Measurements from ENCODE around the gene ASB1.

DNA sequence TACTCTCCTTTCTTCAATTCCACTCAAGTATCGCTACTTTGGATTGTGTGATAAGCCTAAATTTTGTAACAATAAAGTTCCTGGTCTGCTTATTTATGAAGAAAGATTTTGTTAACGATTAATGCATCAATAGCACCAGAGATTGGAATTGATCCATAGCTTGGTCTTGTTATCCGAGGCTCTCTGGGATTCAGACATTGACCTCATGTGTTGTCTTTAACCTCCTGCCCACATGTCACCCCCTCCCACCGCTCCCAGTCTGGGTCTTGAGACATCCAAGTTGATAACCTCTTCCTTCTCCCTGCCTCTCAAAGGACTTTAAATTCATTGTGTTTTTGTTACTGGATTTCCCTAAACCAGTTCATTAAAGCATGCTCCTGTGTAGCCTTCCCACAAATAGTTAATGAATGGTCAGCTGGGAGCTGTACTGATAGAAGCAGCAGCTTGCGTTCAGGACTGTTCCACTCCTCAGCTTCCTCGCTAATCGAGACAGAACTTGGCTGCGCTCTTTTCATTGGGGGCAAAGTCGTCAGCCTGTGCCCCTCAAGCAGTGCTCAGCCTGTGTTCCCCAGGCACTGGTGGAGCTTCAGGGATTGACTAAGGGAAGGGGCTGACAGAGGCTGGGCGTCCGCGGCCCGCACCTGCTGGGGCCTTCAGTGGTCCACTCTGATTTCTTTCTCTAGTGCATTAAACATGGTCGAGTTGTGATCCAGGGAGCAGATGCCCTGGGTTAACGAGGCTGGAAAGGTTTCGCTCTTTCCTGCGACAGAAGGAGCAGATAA is 18.9 kb downstream of the ASB1 start:
- no peak for TF ChIP-seq EZH2phosphoT487 (conservative IDR thresholded peaks at IDR 0.05; ENCODE audit: low read length)
- TF ChIP-seq, protein P1, sequence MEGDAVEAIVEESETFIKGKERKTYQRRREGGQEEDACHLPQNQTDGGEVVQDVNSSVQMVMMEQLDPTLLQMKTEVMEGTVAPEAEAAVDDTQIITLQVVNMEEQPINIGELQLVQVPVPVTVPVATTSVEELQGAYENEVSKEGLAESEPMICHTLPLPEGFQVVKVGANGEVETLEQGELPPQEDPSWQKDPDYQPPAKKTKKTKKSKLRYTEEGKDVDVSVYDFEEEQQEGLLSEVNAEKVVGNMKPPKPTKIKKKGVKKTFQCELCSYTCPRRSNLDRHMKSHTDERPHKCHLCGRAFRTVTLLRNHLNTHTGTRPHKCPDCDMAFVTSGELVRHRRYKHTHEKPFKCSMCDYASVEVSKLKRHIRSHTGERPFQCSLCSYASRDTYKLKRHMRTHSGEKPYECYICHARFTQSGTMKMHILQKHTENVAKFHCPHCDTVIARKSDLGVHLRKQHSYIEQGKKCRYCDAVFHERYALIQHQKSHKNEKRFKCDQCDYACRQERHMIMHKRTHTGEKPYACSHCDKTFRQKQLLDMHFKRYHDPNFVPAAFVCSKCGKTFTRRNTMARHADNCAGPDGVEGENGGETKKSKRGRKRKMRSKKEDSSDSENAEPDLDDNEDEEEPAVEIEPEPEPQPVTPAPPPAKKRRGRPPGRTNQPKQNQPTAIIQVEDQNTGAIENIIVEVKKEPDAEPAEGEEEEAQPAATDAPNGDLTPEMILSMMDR (IDR thresholded peaks at IDR 0.05; ENCODE audit: insufficient read depth, low read length, poor library complexity, severe bottlenecking), result no peak

Measured in SU-DHL-6 (cell line).